HCT116 (cell line): ENCODE data around the gene CNTNAP2. TPM values are rescaled to one million over a fixed set of nuclear protein-coding genes. Genes with fewer than 3 reads are reported as not detected.

Source experiments
- ATAC-seq: fragments of 200-7000 bp; cut with Tn5 transposase; 2 replicates; pipeline ENCODE4 v1.9.1; 2020; ENCODE audit warnings: mild to moderate bottlenecking, moderate library complexity
- BruUV-seq: library from RNA; stranded (reverse); fragments of 400-500 nt; replicated peaks from 2 replicates; lab custom pipeline; 2021; lab: Mats Ljungman, UMichigan
- CTCF ChIA-PET: fragments of 300-600 bp; sonication (Branson Sonifier 250); formaldehyde crosslinking; loops from one replicate; lab custom pipeline; 2021; ENCODE audit warnings: antibody characterized with exemption; lab: Charles Lee
- POLR2A ChIA-PET: fragments of 300-600, 350-600 bp; sonication (Branson Sonifier 250); formaldehyde crosslinking; loops from one replicate; lab custom pipeline; 2021; ENCODE audit warnings: antibody characterized with exemption; lab: Charles Lee
- RAD21 ChIA-PET, 2 experiments: fragments of 300-600 bp; sonication (Branson Sonifier 250); formaldehyde crosslinking; loops; one replicate each; lab custom pipeline; 2023; ENCODE audit warnings: low total read pairs in 2 of 2; ENCODE audit not compliant: uncharacterized antibody in 2 of 2, unreplicated experiment in 2 of 2, low non-redundant PET in 1 of 2; lab: Charles Lee
- DNase-seq: peaks from one replicate; pipeline ENCODE4 v3.0.0-alpha.2; 2010; ENCODE audit warnings: low read depth, low spot score
- H2AFZ ChIP-seq: fragments of 200-600 bp; shearing (Covaris generic), sonication (generic); 2 replicates; pipeline ENCODE4 v1.6.1; 2017; ENCODE audit warnings: low read depth, mixed run types, mixed read lengths, antibody characterized with exemption, low read length; ENCODE audit not compliant: poor library complexity, severe bottlenecking
- H3K27ac ChIP-seq: 2 replicates; pipeline ENCODE4 v1.5.1; 2012; ENCODE audit warnings: low read depth, low read length
- H3K27me3 ChIP-seq: fragments of 200-600 bp; sonication (generic); 2 replicates; pipeline ENCODE4 v1.6.1; 2016; ENCODE audit warnings: mixed run types, low read length, mixed read lengths; ENCODE audit not compliant: insufficient read depth
- H3K36me3 ChIP-seq, 2 experiments: fragments of 200-500 bp in 1 of 2; fragments of 200-600 bp in 1 of 2; sonication (Bioruptor generic) in 1 of 2; sonication (generic) in 1 of 2; 2 replicates each; pipeline versions ENCODE4 v1.5.1 to v1.6.1; 2014 to 2016; ENCODE audit warnings: low read length in 2 of 2, inconsistent platforms in 1 of 2, mixed read lengths in 1 of 2, mixed run types in 1 of 2; ENCODE audit not compliant: insufficient read depth in 2 of 2, control insufficient read depth in 1 of 2
- H3K4me1 ChIP-seq, 2 experiments: fragments of 200-600 bp in 1 of 2; sonication (generic) in 1 of 2; 2 replicates each; pipeline versions ENCODE4 v1.5.1 to v1.6.1; 2012 to 2017; ENCODE audit warnings: low read length in 2 of 2, inconsistent platforms in 1 of 2, mild to moderate bottlenecking in 1 of 2, mixed read lengths in 1 of 2, mixed run types in 1 of 2, moderate library complexity in 1 of 2; ENCODE audit not compliant: insufficient read depth in 2 of 2, control insufficient read depth in 1 of 2
- H3K4me2 ChIP-seq: fragments of 200-600 bp; sonication (generic); 2 replicates; pipeline ENCODE4 v1.6.1; 2017; ENCODE audit warnings: mixed run types, low read length, mixed read lengths
- H3K4me3 ChIP-seq, 2 experiments: fragments of 200-600 bp in 1 of 2; sonication (generic) in 1 of 2; replicated peaks in 1 of 2; 2 replicates each; pipeline ENCODE4 v1.5.1; 2011 to 2016; ENCODE audit warnings: low read length in 2 of 2, control low read depth in 1 of 2, low read depth in 1 of 2, mild to moderate bottlenecking in 1 of 2, mixed read lengths in 1 of 2, mixed run types in 1 of 2
- H3K79me2 ChIP-seq: fragments of 200-600 bp; sonication (generic); 2 replicates; pipeline ENCODE4 v1.6.1; 2017; ENCODE audit warnings: mild to moderate bottlenecking, mixed run types, low read length, moderate library complexity, mixed read lengths; ENCODE audit not compliant: insufficient read depth
- H3K9ac ChIP-seq: fragments of 200-600 bp; sonication (generic); 2 replicates; pipeline ENCODE4 v1.6.1; 2016; ENCODE audit warnings: low read length, mixed read lengths
- H3K9me2 ChIP-seq: fragments of 200-600 bp; sonication (generic), shearing (Covaris generic); 2 replicates; pipeline ENCODE4 v1.6.1; 2017; ENCODE audit warnings: mixed run types, mild to moderate bottlenecking, moderate library complexity; ENCODE audit not compliant: insufficient read depth
- H3K9me3 ChIP-seq, 2 experiments: fragments of 200-500 bp in 1 of 2; fragments of 200-600 bp in 1 of 2; sonication (Bioruptor generic) in 1 of 2; sonication (generic) in 1 of 2; 2 replicates each; pipeline ENCODE4 v1.6.1; 2014 to 2017; ENCODE audit warnings: low read length in 2 of 2, mixed read lengths in 2 of 2, inconsistent platforms in 1 of 2, low read depth in 1 of 2, mild to moderate bottlenecking in 1 of 2, mixed run types in 1 of 2, moderate library complexity in 1 of 2; ENCODE audit not compliant: control insufficient read depth in 1 of 2, insufficient read depth in 1 of 2
- H4K20me1 ChIP-seq: fragments of 200-600 bp; sonication (generic), shearing (Covaris generic); 2 replicates; pipeline ENCODE4 v1.6.1; 2017; ENCODE audit warnings: mixed run types, mild to moderate bottlenecking, moderate library complexity; ENCODE audit not compliant: insufficient read depth
- CBX3 ChIP-seq: IDR thresholded peaks from 2 replicates; pipeline ENCODE4 v1.6.1; 2012; ENCODE audit warnings: low read depth
- CEBPB ChIP-seq: IDR thresholded peaks from 2 replicates; pipeline ENCODE4 v1.6.1; 2012; ENCODE audit warnings: low read depth
- EZH2 ChIP-seq: fragments of 200-600 bp; sonication (generic); IDR thresholded peaks from 2 replicates; pipeline ENCODE4 v1.6.1; 2017; ENCODE audit warnings: antibody characterized with exemption, mixed run types
- EZH2phosphoT487 ChIP-seq: fragments of 200-600 bp; IDR thresholded peaks from 2 replicates; pipeline ENCODE4 v1.6.1; 2018; ENCODE audit warnings: antibody characterized with exemption, borderline replicate concordance
- FOSL1 ChIP-seq: IDR thresholded peaks from 2 replicates; pipeline ENCODE4 v1.6.1; 2012; ENCODE audit warnings: low read depth
- JUND ChIP-seq: IDR thresholded peaks from 2 replicates; pipeline ENCODE4 v1.6.1; 2012
- POLR2A ChIP-seq: IDR thresholded peaks from 2 replicates; pipeline ENCODE4 v1.7.0; 2011; ENCODE audit warnings: borderline replicate concordance; ENCODE audit not compliant: insufficient read depth, insufficient read length; ENCODE audit errors: extremely low read depth
- POLR2AphosphoS5 ChIP-seq: IDR thresholded peaks from 2 replicates; pipeline ENCODE4 v1.6.1; 2011; ENCODE audit warnings: mild to moderate bottlenecking, low read depth, low read length, moderate library complexity
- RAD21 ChIP-seq: IDR thresholded peaks from 2 replicates; pipeline ENCODE4 v1.6.1; 2012; ENCODE audit warnings: low read depth, mild to moderate bottlenecking
- SRF ChIP-seq: IDR thresholded peaks from 2 replicates; pipeline ENCODE4 v1.6.1; 2012; ENCODE audit warnings: low read depth
- YY1 ChIP-seq: IDR thresholded peaks from 2 replicates; pipeline ENCODE4 v1.6.1; 2011; ENCODE audit warnings: low read length, low read depth, moderate library complexity, mild to moderate bottlenecking; ENCODE audit not compliant: insufficient replicate concordance; ENCODE audit errors: extremely low read depth
- ZFX ChIP-seq: fragments of 450-650 bp; IDR thresholded peaks from 2 replicates; pipeline ENCODE4 v1.6.1; 2017
- ZNF274 ChIP-seq: fragments of 200-500 bp; sonication (Bioruptor generic); IDR thresholded peaks from 2 replicates; pipeline ENCODE4 v1.6.1; 2014; ENCODE audit warnings: mild to moderate bottlenecking, low read depth, low read length, inconsistent platforms
- intact Hi-C: fragments of 100-400 bp; cut with micrococcal nuclease; formaldehyde crosslinking; loops from 2 replicates; pipeline ENCODE4 v1.10.0; 2022
- total RNA-seq: library from RNA; stranded (reverse); gene quantifications from one replicate; pipeline ENCODE4 v1.2.1, GENCODE V29; 2021; ENCODE audit not compliant: unreplicated experiment
- TF ChIP-seq, protein P1 (sequence below): IDR thresholded peaks from 2 replicates; pipeline ENCODE4 v1.6.1; 2012
- TF ChIP-seq, protein P2 (sequence below): IDR thresholded peaks from 2 replicates; pipeline ENCODE4 v1.6.1; 2012; ENCODE audit warnings: low read depth
- TF ChIP-seq, protein P3 (sequence below): IDR thresholded peaks from 2 replicates; pipeline ENCODE4 v1.6.1; 2012

The CNTNAP2 gene
- total RNA-seq, 1 experiment from 2014 or later, result 0.37 TPM

DNA sequence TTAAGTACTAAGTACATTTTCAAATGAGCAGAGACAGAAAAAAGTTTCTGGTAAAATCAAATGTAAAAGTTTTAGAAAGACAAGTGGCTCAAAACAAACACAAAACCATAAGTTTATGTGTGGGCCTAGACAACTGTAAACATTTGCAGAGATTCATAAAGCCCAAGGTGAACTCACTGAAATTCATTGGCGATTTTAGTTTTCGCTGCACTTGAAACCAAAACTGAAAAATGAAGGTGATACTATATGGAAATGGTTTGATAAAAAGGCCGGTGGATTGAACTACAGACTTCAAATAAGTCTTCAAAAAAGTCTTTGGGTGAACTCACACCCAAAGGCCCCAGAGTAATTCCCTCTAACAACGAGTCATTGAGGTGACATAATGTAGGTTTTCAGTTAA is 1289.0 kb downstream of the CNTNAP2 start:
- Histone ChIP-seq H3K27me3 (no peaks in the 10 kb centered on the region), H4K20me1 (no peaks in the 10 kb centered on the region), H3K79me2 (no peaks in the 10 kb centered on the region), H3K4me2 (no peak overlapping the region), H3K4me1 (no peaks in the 10 kb centered on the region), H3K4me3 (no peak overlapping the region), H3K9ac (no peak overlapping the region), H2AFZ (no peak overlapping the region)
- ChIA-PET CTCF (no interaction called here), RAD21 (no interaction called here), POLR2A (no interaction called here)
- no peak for DNase-seq
- no peak for ATAC-seq
- no TSS peak for BruUV-seq
- no peak for TF ChIP-seq CBX3
- no peak for TF ChIP-seq CEBPB
- no peak for TF ChIP-seq SRF
- TF ChIP-seq, protein P1, sequence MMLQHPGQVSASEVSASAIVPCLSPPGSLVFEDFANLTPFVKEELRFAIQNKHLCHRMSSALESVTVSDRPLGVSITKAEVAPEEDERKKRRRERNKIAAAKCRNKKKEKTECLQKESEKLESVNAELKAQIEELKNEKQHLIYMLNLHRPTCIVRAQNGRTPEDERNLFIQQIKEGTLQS, result no peak
- TF ChIP-seq, protein P2, sequence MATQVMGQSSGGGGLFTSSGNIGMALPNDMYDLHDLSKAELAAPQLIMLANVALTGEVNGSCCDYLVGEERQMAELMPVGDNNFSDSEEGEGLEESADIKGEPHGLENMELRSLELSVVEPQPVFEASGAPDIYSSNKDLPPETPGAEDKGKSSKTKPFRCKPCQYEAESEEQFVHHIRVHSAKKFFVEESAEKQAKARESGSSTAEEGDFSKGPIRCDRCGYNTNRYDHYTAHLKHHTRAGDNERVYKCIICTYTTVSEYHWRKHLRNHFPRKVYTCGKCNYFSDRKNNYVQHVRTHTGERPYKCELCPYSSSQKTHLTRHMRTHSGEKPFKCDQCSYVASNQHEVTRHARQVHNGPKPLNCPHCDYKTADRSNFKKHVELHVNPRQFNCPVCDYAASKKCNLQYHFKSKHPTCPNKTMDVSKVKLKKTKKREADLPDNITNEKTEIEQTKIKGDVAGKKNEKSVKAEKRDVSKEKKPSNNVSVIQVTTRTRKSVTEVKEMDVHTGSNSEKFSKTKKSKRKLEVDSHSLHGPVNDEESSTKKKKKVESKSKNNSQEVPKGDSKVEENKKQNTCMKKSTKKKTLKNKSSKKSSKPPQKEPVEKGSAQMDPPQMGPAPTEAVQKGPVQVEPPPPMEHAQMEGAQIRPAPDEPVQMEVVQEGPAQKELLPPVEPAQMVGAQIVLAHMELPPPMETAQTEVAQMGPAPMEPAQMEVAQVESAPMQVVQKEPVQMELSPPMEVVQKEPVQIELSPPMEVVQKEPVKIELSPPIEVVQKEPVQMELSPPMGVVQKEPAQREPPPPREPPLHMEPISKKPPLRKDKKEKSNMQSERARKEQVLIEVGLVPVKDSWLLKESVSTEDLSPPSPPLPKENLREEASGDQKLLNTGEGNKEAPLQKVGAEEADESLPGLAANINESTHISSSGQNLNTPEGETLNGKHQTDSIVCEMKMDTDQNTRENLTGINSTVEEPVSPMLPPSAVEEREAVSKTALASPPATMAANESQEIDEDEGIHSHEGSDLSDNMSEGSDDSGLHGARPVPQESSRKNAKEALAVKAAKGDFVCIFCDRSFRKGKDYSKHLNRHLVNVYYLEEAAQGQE, result no peak
- TF ChIP-seq RAD21, result no peak
- no peak for TF ChIP-seq FOSL1
- TF ChIP-seq POLR2AphosphoS5, result no peak
- TF ChIP-seq POLR2A, result no peak
- TF ChIP-seq EZH2phosphoT487, result no peak
- no peak for TF ChIP-seq EZH2
- TF ChIP-seq ZFX, result no peak
- TF ChIP-seq YY1, result no peak
- TF ChIP-seq JUND, result no peak
- no peak for TF ChIP-seq ZNF274
- TF ChIP-seq, protein P3, sequence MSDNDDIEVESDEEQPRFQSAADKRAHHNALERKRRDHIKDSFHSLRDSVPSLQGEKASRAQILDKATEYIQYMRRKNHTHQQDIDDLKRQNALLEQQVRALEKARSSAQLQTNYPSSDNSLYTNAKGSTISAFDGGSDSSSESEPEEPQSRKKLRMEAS, result no peak
- TF ChIP-seq, all 23 proteins: peak for 0
- intact Hi-C loops, result no loop called here
- no peak overlapping the region for H3K27ac ChIP-seq
- no peaks in the 10 kb centered on the region for H3K9me2 ChIP-seq
- peaks cover 3 to 27% of the 10 kb centered on the region in 2 experiments; a peak in 2 of 4 replicates for H3K9me3 ChIP-seq
- no peaks in the 10 kb centered on the region for H3K36me3 ChIP-seq
